Activated gamma-delta T cell (primary cell): ENCODE data around the gene MUC12.
"Not testable (repeated sequence)": the region's sequence is repeated elsewhere in the genome, so short reads cannot be mapped to it uniquely, and the experiment has no call there.

Experiments
- DNase-seq: peaks from one replicate; lab custom pipeline; 2025; lab: John Stamatoyannopoulos, UW

MUC12 gene

DNA sequence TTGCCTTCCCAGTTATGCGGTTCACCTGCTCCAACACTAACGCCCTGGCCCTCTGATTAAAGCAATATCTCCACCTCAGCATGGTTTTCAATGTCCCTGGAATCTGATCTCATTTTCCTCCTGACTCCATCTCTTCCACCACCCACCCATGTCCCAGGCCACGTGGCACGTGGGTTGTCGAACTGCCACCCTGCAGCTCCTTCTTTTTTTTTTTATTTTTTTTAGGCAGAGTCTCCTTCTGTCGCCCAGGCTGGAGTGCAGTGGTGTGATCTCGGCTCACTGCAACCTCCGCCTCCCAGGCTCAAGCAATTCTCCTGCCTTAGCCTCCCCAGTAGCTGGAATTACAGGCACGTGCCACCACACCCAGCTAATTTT, 94.8 kb downstream of the MUC12 start:
- not testable (repeated sequence) for DNase-seq

DNA sequence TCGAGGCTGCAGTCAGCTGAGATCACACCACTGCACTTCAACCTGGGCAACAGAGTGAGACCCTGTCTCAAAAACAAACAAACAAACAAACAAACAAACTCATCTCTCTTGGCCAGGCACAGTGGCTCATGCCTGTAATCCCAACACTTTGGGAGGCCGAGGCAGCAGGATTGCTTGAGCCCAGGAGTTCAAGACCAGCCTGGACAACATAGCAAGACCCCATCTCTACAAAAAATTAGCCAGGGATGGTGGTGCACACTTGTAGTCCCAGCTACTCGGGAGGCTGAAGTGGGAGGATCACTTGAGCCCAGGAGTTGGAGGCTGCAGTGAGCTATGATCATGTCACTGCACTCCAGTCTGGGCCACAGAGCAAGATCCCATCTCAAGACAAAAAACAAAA, 95.8 kb downstream of the MUC12 start:
- not testable (repeated sequence) for DNase-seq

- no peak for DNase-seq
Measured at GRCh38 chr7:101066141-101066832, 96.9 kb downstream of the MUC12 start.

GRCh38 chr7:101066833-101067177, 97.4 kb downstream of the MUC12 start:
- no peak for DNase-seq

DNA sequence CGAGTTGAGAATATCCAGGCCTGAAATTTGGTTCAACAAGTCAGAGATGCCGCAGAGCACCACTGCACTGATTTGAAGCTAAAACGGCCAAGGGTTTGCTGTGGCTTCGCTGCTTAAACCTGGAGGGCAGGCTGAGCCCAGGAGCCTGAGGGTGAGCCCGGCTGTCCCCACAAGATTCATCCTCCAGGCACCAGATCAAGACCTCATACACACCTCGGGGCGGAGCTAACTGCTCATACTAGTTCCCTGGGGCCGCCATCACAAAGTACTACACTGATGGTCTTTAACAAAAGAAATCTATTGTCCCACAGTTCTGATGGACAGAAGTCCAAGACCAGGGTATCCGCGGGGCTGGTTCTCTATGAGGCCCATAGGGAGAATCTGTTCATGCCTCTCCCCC, 99.0 kb downstream of the MUC12 start:
- no peak for DNase-seq
